GM23338 (cell line): ENCODE results near the gene WNK1. TPM values are rescaled to one million over a fixed set of nuclear protein-coding genes. Genes with fewer than 3 reads are reported as not detected.

Experiments
- ATAC-seq: fragments of 200-7000 bp; cut with Tn5 transposase; 3 replicates; pipeline ENCODE4 v1.9.1; 2020
- DNase-seq: peaks from one replicate; pipeline ENCODE4 v3.0.0-alpha.2; 2015; ENCODE audit warnings: low spot score
- H2AFZ ChIP-seq: fragments of 200-600 bp; sonication (generic); 2 replicates; pipeline ENCODE4 v1.8.0; 2016; ENCODE audit warnings: antibody characterized with exemption, mild to moderate bottlenecking, moderate library complexity
- H3F3A ChIP-seq: fragments of 200-600 bp; sonication (generic); replicated peaks from 2 replicates; pipeline ENCODE4 v1.8.0; 2017; ENCODE audit warnings: antibody characterized with exemption, mixed run types, low read depth
- H3K27ac ChIP-seq: fragments of 200-600 bp; sonication (generic); 2 replicates; pipeline ENCODE4 v1.6.1; 2016; ENCODE audit warnings: low read depth
- H3K27me3 ChIP-seq: fragments of 200-600 bp; sonication (generic); 2 replicates; pipeline ENCODE4 v1.8.0; 2016; ENCODE audit warnings: mild to moderate bottlenecking, mixed run types, moderate library complexity; ENCODE audit not compliant: insufficient read depth
- H3K36me3 ChIP-seq: fragments of 200-600 bp; sonication (generic); 2 replicates; pipeline ENCODE4 v1.8.0; 2016; ENCODE audit warnings: mild to moderate bottlenecking; ENCODE audit not compliant: insufficient read depth
- H3K4me1 ChIP-seq: fragments of 200-600 bp; sonication (generic); 2 replicates; pipeline ENCODE4 v1.8.0; 2016; ENCODE audit warnings: mild to moderate bottlenecking, moderate library complexity; ENCODE audit not compliant: insufficient read depth
- H3K4me2 ChIP-seq: fragments of 200-600 bp; sonication (generic); 2 replicates; pipeline ENCODE4 v1.7.1; 2017; ENCODE audit warnings: mixed run types
- H3K4me3 ChIP-seq: fragments of 200-600 bp; sonication (generic); 2 replicates; pipeline ENCODE4 v1.6.1; 2016; ENCODE audit warnings: mixed run types
- H3K79me2 ChIP-seq: fragments of 200-600 bp; sonication (generic); replicated peaks from 2 replicates; pipeline ENCODE4 v1.8.0; 2017; ENCODE audit warnings: mild to moderate bottlenecking; ENCODE audit not compliant: insufficient read depth
- H3K9me2 ChIP-seq: fragments of 200-600 bp; sonication (generic); 2 replicates; pipeline ENCODE4 v1.8.0; 2017; ENCODE audit not compliant: insufficient read depth
- H4K20me1 ChIP-seq: fragments of 200-600 bp; sonication (generic); replicated peaks from 2 replicates; pipeline ENCODE4 v1.8.0; 2017; ENCODE audit warnings: mild to moderate bottlenecking; ENCODE audit not compliant: insufficient read depth
- H3K27ac Mint-ChIP-seq: 2 replicates; pipeline ENCODE4 v1.8.0; 2020; ENCODE audit warnings: inconsistent platforms, mild to moderate bottlenecking, moderate library complexity, mixed read lengths
- H3K27me3 Mint-ChIP-seq: 3 replicates; pipeline ENCODE4 v1.8.0; 2022; ENCODE audit warnings: low read depth, mild to moderate bottlenecking, moderate library complexity, mixed read lengths, inconsistent platforms; ENCODE audit not compliant: insufficient read depth, poor library complexity
- H3K36me3 Mint-ChIP-seq: 3 replicates; pipeline ENCODE4 v1.8.0; 2021; ENCODE audit warnings: low read depth, mild to moderate bottlenecking, inconsistent platforms, moderate library complexity, mixed read lengths
- H3K4me1 Mint-ChIP-seq: 3 replicates; pipeline ENCODE4 v1.8.0; 2020; ENCODE audit warnings: mild to moderate bottlenecking, inconsistent platforms, mixed read lengths
- H3K4me3 Mint-ChIP-seq: 3 replicates; pipeline ENCODE4 v1.8.0; 2021; ENCODE audit warnings: moderate library complexity, mild to moderate bottlenecking, inconsistent platforms, mixed read lengths
- H3K9me3 Mint-ChIP-seq: 3 replicates; pipeline ENCODE4 v1.8.0; 2020; ENCODE audit warnings: moderate library complexity, mild to moderate bottlenecking, inconsistent platforms, mixed read lengths
- CREB1 ChIP-seq: fragments of 250-450 bp; sonication (Bioruptor Pico); IDR thresholded peaks from 2 replicates; pipeline ENCODE4 v1.5.0; 2020; ENCODE audit warnings: low read depth, mild to moderate bottlenecking, moderate library complexity
- CTCF ChIP-seq, 2 experiments: fragments of 200-600 bp in 1 of 2; sonication (generic) in 1 of 2; conservative IDR thresholded peaks; 2 replicates each; pipeline versions ENCODE4 v1.5.1 to v1.6.1; 2016 to 2017; ENCODE audit warnings: antibody characterized with exemption in 2 of 2, low read depth in 2 of 2, mild to moderate bottlenecking in 2 of 2, moderate library complexity in 1 of 2
- EZH2 ChIP-seq: fragments of 200-600 bp; sonication (generic); IDR thresholded peaks from one replicate; pipeline ENCODE4 v1.8.0; 2017; ENCODE audit warnings: antibody characterized with exemption, mild to moderate bottlenecking, low read depth; ENCODE audit not compliant: unreplicated experiment
- EZH2phosphoT487 ChIP-seq: fragments of 200-600 bp; sonication (generic); IDR thresholded peaks from one replicate; pipeline ENCODE4 v1.8.1; 2018; ENCODE audit warnings: antibody characterized with exemption; ENCODE audit not compliant: unreplicated experiment
- POLR2AphosphoS5 ChIP-seq: IDR thresholded peaks from 2 replicates; pipeline ENCODE4 v1.6.1; 2016; ENCODE audit warnings: antibody characterized with exemption, low read depth
- STAT1 ChIP-seq: IDR thresholded peaks from one replicate; pipeline ENCODE4 v1.6.1; 2016; ENCODE audit warnings: antibody characterized with exemption; ENCODE audit not compliant: unreplicated experiment
- ZNF114 ChIP-seq: fragments of 250-450 bp; sonication (Bioruptor Pico); IDR thresholded peaks from 2 replicates; pipeline ENCODE4 v1.5.0; 2020; ENCODE audit warnings: mild to moderate bottlenecking, moderate library complexity
- ZNF331 ChIP-seq: fragments of 250-450 bp; sonication (Bioruptor Pico); IDR thresholded peaks from 2 replicates; pipeline ENCODE4 v1.5.0; 2020; ENCODE audit warnings: low read depth, mild to moderate bottlenecking, moderate library complexity
- ZNF462 ChIP-seq: fragments of 250-450 bp; sonication (Bioruptor Pico); IDR thresholded peaks from 2 replicates; pipeline ENCODE4 v1.5.0; 2020; ENCODE audit warnings: mild to moderate bottlenecking, moderate library complexity
- polyA plus RNA-seq: library from polyadenylated mRNA; unstranded; fragments of >200 nt; fragmentation: Nextera tagmentation; extraction: Ambion mirVana; gene quantifications from 2 replicates; pipeline ENCODE4 v1.2.1, GENCODE V29; 2016
- total RNA-seq: library from RNA; depleted of rRNA; stranded (reverse); fragments of >200 nt; shearing (Covaris generic); gene quantifications from 2 replicates; pipeline ENCODE4 v1.2.3, GENCODE V29; 2014
- TF ChIP-seq, protein P1 (sequence below): IDR thresholded peaks from one replicate; pipeline ENCODE4 v1.6.1; 2018; ENCODE audit warnings: antibody characterized with exemption; ENCODE audit not compliant: unreplicated experiment
- TF ChIP-seq, protein P2 (sequence below): IDR thresholded peaks from 2 replicates; pipeline ENCODE4 v1.6.1; 2016; ENCODE audit warnings: antibody characterized with exemption

The WNK1 gene
- total and polyA plus RNA-seq, 2 experiments from 2014 or later, result 86.8 to 114 TPM

GRCh38 chr12:770479-770878 lies 18.1 kb downstream of the WNK1 start (continued):
- TF ChIP-seq CTCF (conservative IDR thresholded peaks at IDR 0.05; ENCODE audit: low read depth in 2 of 2), result no peak
- no peak for TF ChIP-seq ZNF331 (CRISPR knock-in tag)
- no peak for TF ChIP-seq ZNF114 (CRISPR knock-in tag)
- no peak for TF ChIP-seq EZH2
- no peak for TF ChIP-seq STAT1
- TF ChIP-seq POLR2AphosphoS5, result no peak
- TF ChIP-seq CREB1 (CRISPR knock-in tag), result no peak
- TF ChIP-seq, protein P1, sequence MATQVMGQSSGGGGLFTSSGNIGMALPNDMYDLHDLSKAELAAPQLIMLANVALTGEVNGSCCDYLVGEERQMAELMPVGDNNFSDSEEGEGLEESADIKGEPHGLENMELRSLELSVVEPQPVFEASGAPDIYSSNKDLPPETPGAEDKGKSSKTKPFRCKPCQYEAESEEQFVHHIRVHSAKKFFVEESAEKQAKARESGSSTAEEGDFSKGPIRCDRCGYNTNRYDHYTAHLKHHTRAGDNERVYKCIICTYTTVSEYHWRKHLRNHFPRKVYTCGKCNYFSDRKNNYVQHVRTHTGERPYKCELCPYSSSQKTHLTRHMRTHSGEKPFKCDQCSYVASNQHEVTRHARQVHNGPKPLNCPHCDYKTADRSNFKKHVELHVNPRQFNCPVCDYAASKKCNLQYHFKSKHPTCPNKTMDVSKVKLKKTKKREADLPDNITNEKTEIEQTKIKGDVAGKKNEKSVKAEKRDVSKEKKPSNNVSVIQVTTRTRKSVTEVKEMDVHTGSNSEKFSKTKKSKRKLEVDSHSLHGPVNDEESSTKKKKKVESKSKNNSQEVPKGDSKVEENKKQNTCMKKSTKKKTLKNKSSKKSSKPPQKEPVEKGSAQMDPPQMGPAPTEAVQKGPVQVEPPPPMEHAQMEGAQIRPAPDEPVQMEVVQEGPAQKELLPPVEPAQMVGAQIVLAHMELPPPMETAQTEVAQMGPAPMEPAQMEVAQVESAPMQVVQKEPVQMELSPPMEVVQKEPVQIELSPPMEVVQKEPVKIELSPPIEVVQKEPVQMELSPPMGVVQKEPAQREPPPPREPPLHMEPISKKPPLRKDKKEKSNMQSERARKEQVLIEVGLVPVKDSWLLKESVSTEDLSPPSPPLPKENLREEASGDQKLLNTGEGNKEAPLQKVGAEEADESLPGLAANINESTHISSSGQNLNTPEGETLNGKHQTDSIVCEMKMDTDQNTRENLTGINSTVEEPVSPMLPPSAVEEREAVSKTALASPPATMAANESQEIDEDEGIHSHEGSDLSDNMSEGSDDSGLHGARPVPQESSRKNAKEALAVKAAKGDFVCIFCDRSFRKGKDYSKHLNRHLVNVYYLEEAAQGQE, result no peak

DNA sequence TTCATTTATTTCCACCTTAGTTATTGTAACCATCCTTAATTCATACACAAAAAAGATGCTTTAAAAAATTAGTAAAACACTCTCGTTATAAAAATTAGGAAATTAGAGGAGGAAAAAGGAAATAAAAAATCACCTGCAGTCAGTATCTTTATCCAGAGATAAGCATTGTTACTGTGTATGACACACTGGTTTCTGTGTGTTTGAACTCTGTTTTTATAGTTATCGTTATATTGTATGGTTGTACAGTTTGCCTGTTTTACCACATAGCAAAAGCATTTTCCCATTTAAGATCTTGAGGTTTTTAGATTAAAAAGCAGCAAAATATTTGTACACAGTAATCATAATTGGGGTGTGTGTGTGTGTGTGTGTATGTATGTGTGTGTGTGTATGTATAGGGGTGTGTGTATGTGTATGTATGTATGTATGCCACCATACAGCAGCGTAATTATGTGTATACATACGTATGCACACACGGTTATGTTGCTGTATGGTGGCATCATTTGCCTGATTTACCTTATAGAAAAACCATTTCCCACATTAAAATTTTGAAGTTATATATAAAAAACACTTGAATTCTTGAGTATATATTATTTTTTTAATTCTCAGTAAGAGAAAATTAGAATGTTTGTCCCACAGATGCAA lies 19.8 kb downstream of the WNK1 start:
- no peaks in the 10 kb centered on the region for H3K27me3 Mint-ChIP-seq
- H3K4me3 ChIP-seq, result no peak overlapping the region
- H3K27me3 ChIP-seq, result no peaks in the 10 kb centered on the region
- H3K9me3 Mint-ChIP-seq, result no peaks in the 10 kb centered on the region
- no peaks in the 10 kb centered on the region for H3K36me3 Mint-ChIP-seq
- ATAC-seq, result no peak
- H3K4me1 ChIP-seq, result no peaks in the 10 kb centered on the region
- no peak for DNase-seq
- no peak overlapping the region for H3K4me3 Mint-ChIP-seq
- H3K79me2 ChIP-seq, result peaks cover 100% of the 10 kb centered on the region
- no peak overlapping the region for H3K27ac ChIP-seq
- no peak overlapping the region for H3K4me2 ChIP-seq
- no peaks in the 10 kb centered on the region for H3K9me2 ChIP-seq
- no peaks in the 10 kb centered on the region for H3K36me3 ChIP-seq
- H4K20me1 ChIP-seq, result peaks cover 52% of the 10 kb centered on the region
- H3F3A ChIP-seq, result no peaks in the 10 kb centered on the region
- no peak overlapping the region for H2AFZ ChIP-seq
- no peak overlapping the region for H3K27ac Mint-ChIP-seq
- H3K4me1 Mint-ChIP-seq, result peaks cover 7% of the 10 kb centered on the region
- TF ChIP-seq EZH2phosphoT487 (no peak), ZNF462 (CRISPR knock-in tag) (no peak), ZNF114 (CRISPR knock-in tag) (no peak), EZH2 (no peak), ZNF331 (CRISPR knock-in tag) (no peak), STAT1 (no peak)
- TF ChIP-seq, protein P2, sequence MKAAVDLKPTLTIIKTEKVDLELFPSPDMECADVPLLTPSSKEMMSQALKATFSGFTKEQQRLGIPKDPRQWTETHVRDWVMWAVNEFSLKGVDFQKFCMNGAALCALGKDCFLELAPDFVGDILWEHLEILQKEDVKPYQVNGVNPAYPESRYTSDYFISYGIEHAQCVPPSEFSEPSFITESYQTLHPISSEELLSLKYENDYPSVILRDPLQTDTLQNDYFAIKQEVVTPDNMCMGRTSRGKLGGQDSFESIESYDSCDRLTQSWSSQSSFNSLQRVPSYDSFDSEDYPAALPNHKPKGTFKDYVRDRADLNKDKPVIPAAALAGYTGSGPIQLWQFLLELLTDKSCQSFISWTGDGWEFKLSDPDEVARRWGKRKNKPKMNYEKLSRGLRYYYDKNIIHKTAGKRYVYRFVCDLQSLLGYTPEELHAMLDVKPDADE, result no peak
